Mesothelial cell of epicardium (in vitro differentiated cells): ENCODE results near the gene ADIG. TPM values are rescaled to one million over a fixed set of nuclear protein-coding genes. Genes with fewer than 3 reads are reported as not detected.

Source experiments
- DNase-seq, 2 experiments: peaks; one replicate each; pipeline ENCODE4 v3.0.0; 2021; ENCODE audit warnings: low spot score in 2 of 2; ENCODE audit not compliant: unreplicated experiment in 2 of 2
- H3K27ac Mint-ChIP-seq: 2 replicates; pipeline ENCODE4 v1.8.0; 2021; ENCODE audit warnings: mixed read lengths
- H3K27me3 Mint-ChIP-seq: 2 replicates; pipeline ENCODE4 v1.8.0; 2021; ENCODE audit warnings: low read depth, mixed read lengths
- H3K36me3 Mint-ChIP-seq: 2 replicates; pipeline ENCODE4 v1.8.0; 2021; ENCODE audit warnings: mixed read lengths
- H3K4me1 Mint-ChIP-seq: 2 replicates; pipeline ENCODE4 v1.8.0; 2021; ENCODE audit warnings: mixed read lengths
- H3K4me3 Mint-ChIP-seq: 2 replicates; pipeline ENCODE4 v1.8.0; 2021; ENCODE audit warnings: mild to moderate bottlenecking, moderate library complexity, mixed read lengths
- H3K9me3 Mint-ChIP-seq: 2 replicates; pipeline ENCODE4 v1.8.0; 2021; ENCODE audit warnings: mixed read lengths
- CTCF ChIP-seq: fragments of 200-600 bp; sonication (generic); IDR thresholded peaks from one replicate; pipeline ENCODE4 v1.5.0; 2021; ENCODE audit warnings: antibody characterized with exemption; ENCODE audit not compliant: unreplicated experiment
- total RNA-seq: library from RNA; stranded (reverse); gene quantifications from 3 replicates; pipeline ENCODE4 v1.2.1, GENCODE V29; 2021

Gene ADIG
- total RNA-seq, 1 donor from 2014 or later: not detected

GRCh38 chr20:38543014-38543906 is 37.7 kb upstream of the ADIG start:
- Mint-ChIP-seq H3K27ac (no peak overlapping the region), H3K4me3 (no peak overlapping the region), H3K4me1 (no peaks in the 10 kb centered on the region), H3K9me3 (no peaks in the 10 kb centered on the region), H3K36me3 (peaks cover 44% of the 10 kb centered on the region), H3K27me3 (no peaks in the 10 kb centered on the region)
- TF ChIP-seq CTCF: no peak
- no peak for DNase-seq

GRCh38 chr20:38545771-38546170 is 35.2 kb upstream of the ADIG start:
- Mint-ChIP-seq H3K27ac (no peak overlapping the region), H3K9me3 (no peaks in the 10 kb centered on the region), H3K4me1 (no peaks in the 10 kb centered on the region), H3K27me3 (no peaks in the 10 kb centered on the region), H3K4me3 (no peak overlapping the region), H3K36me3 (peaks cover 44% of the 10 kb centered on the region)
- DNase-seq: no peak
- no peak for TF ChIP-seq CTCF

- no peak overlapping the region for H3K4me3 Mint-ChIP-seq
- TF ChIP-seq CTCF: no peak
- peaks cover 34% of the 10 kb centered on the region for H3K36me3 Mint-ChIP-seq
- H3K27ac Mint-ChIP-seq: peak overlapping the region; percentile 11
- no peaks in the 10 kb centered on the region for H3K4me1 Mint-ChIP-seq
- DNase-seq: no peak
- no peaks in the 10 kb centered on the region for H3K27me3 Mint-ChIP-seq
- no peaks in the 10 kb centered on the region for H3K9me3 Mint-ChIP-seq
Measured at GRCh38 chr20:38547288-38548085, 33.5 kb upstream of the ADIG start.

- H3K9me3 Mint-ChIP-seq: no peaks in the 10 kb centered on the region
- no peaks in the 10 kb centered on the region for H3K27me3 Mint-ChIP-seq
- no peaks in the 10 kb centered on the region for H3K4me1 Mint-ChIP-seq
- H3K4me3 Mint-ChIP-seq: no peak overlapping the region
- TF ChIP-seq CTCF: no peak
- no peak overlapping the region for H3K27ac Mint-ChIP-seq
- H3K36me3 Mint-ChIP-seq: peaks cover 28% of the 10 kb centered on the region
- DNase-seq: no peak
Measured at GRCh38 chr20:38548356-38549083, 32.5 kb upstream of the ADIG start.

GRCh38 chr20:38550274-38550673 is 30.7 kb upstream of the ADIG start:
- peaks cover 37% of the 10 kb centered on the region for H3K36me3 Mint-ChIP-seq
- no peak for DNase-seq
- H3K9me3 Mint-ChIP-seq: no peaks in the 10 kb centered on the region
- no peaks in the 10 kb centered on the region for H3K27me3 Mint-ChIP-seq
- H3K4me3 Mint-ChIP-seq: no peak overlapping the region
- no peaks in the 10 kb centered on the region for H3K4me1 Mint-ChIP-seq
- peak; percentile 32 for TF ChIP-seq CTCF
- H3K27ac Mint-ChIP-seq: no peak overlapping the region
